SU-DHL-6 (cell line): ENCODE data around the gene HOXA9.

Source experiments
- H2AFZ ChIP-seq: fragments of 200-600 bp; sonication (generic); 2 replicates; pipeline ENCODE4 v1.6.1; 2014; ENCODE audit warnings: low read depth, mild to moderate bottlenecking, moderate library complexity, mixed read lengths, antibody characterized with exemption, low read length; ENCODE audit not compliant: severe bottlenecking
- H3F3A ChIP-seq: fragments of 200-600 bp; shearing (Covaris generic); 2 replicates; pipeline ENCODE4 v1.6.0; 2016; ENCODE audit warnings: antibody characterized with exemption, mild to moderate bottlenecking; ENCODE audit not compliant: insufficient read depth
- H3K27ac ChIP-seq: fragments of 200-600 bp; sonication (generic); 2 replicates; pipeline ENCODE4 v1.5.1; 2016; ENCODE audit warnings: low read depth, mild to moderate bottlenecking, low read length, moderate library complexity, mixed read lengths
- H3K27me3 ChIP-seq: fragments of 200-600 bp; sonication (generic), shearing (Covaris generic); 2 replicates; pipeline ENCODE4 v1.6.0; 2014; ENCODE audit warnings: mild to moderate bottlenecking, low read length
- H3K36me3 ChIP-seq: fragments of 200-600 bp; sonication (generic); 2 replicates; pipeline ENCODE4 v1.6.1; 2014; ENCODE audit warnings: mild to moderate bottlenecking, low read length, mixed read lengths
- H3K4me2 ChIP-seq: fragments of 300-600, 200-600 bp; shearing (Covaris generic), sonication (generic); 2 replicates; pipeline ENCODE4 v1.6.0; 2014; ENCODE audit warnings: low read length, low read depth, mild to moderate bottlenecking; ENCODE audit not compliant: poor library complexity, severe bottlenecking
- H3K4me3 ChIP-seq: fragments of 200-600 bp; sonication (generic); 2 replicates; pipeline ENCODE4 v1.5.1; 2014; ENCODE audit warnings: antibody characterized with exemption, low read length, mild to moderate bottlenecking, mixed read lengths; ENCODE audit not compliant: insufficient read depth, poor library complexity, severe bottlenecking
- H3K79me2 ChIP-seq: fragments of 200-600 bp; sonication (generic); 2 replicates; pipeline ENCODE4 v1.6.1; 2014; ENCODE audit warnings: mild to moderate bottlenecking, low read length, moderate library complexity; ENCODE audit not compliant: insufficient read depth
- H3K9ac ChIP-seq: fragments of 200-600 bp; sonication (generic); 2 replicates; pipeline ENCODE4 v1.7.0; 2014; ENCODE audit warnings: mild to moderate bottlenecking, low read length
- H3K9me2 ChIP-seq: fragments of 200-600 bp; sonication (generic); replicated peaks from 2 replicates; pipeline ENCODE4 v1.6.1; 2014; ENCODE audit warnings: low read length; ENCODE audit not compliant: insufficient read depth
- H3K9me3 ChIP-seq: fragments of 200-600 bp; sonication (generic); 2 replicates; pipeline ENCODE4 v1.6.1; 2014; ENCODE audit warnings: low read length, mixed read lengths; ENCODE audit not compliant: insufficient read depth
- H4K20me1 ChIP-seq: fragments of 200-600 bp; sonication (generic); 2 replicates; pipeline ENCODE4 v1.6.1; 2014; ENCODE audit warnings: low read depth, mild to moderate bottlenecking, antibody characterized with exemption, low read length, moderate library complexity, mixed read lengths
- CTCF ChIP-seq: fragments of 200-600 bp; sonication (generic); IDR thresholded peaks from one replicate; pipeline ENCODE4 v1.5.1; 2017; ENCODE audit warnings: antibody characterized with exemption, mild to moderate bottlenecking, low read length, moderate library complexity; ENCODE audit not compliant: insufficient read depth, poor library complexity, severe bottlenecking
- EZH2phosphoT487 ChIP-seq: fragments of 200-600 bp; sonication (generic), shearing (Covaris generic); conservative IDR thresholded peaks from 2 replicates; pipeline ENCODE4 v1.6.1; 2018; ENCODE audit warnings: mild to moderate bottlenecking, antibody characterized with exemption, low read length, moderate library complexity, mixed read lengths

The HOXA9 gene

GRCh38 chr7:27191833-27192545 lies 26.7 kb upstream of the HOXA9 start:
- Histone ChIP-seq H3K4me2 (no peak overlapping the region), H3K9me3 (no peaks in the 10 kb centered on the region), H4K20me1 (no peaks in the 10 kb centered on the region), H3K27me3 (no peaks in the 10 kb centered on the region), H2AFZ (no peak overlapping the region), H3K79me2 (no peaks in the 10 kb centered on the region), H3K9ac (no peak overlapping the region), H3K36me3 (no peaks in the 10 kb centered on the region), H3K9me2 (no peaks in the 10 kb centered on the region), H3F3A (no peaks in the 10 kb centered on the region), H3K27ac (no peak overlapping the region), H3K4me3 (no peak overlapping the region)
- no peak for TF ChIP-seq EZH2phosphoT487
- no peak for TF ChIP-seq CTCF

- no peaks in the 10 kb centered on the region for H3K9me2 ChIP-seq
- H3F3A ChIP-seq: no peaks in the 10 kb centered on the region
- H4K20me1 ChIP-seq: no peaks in the 10 kb centered on the region
- H3K9ac ChIP-seq: no peak overlapping the region
- no peak overlapping the region for H2AFZ ChIP-seq
- H3K27me3 ChIP-seq: no peaks in the 10 kb centered on the region
- H3K4me3 ChIP-seq: no peak overlapping the region
- TF ChIP-seq EZH2phosphoT487 (no peak), CTCF (no peak)
- no peak overlapping the region for H3K4me2 ChIP-seq
- H3K36me3 ChIP-seq: no peaks in the 10 kb centered on the region
- H3K79me2 ChIP-seq: no peaks in the 10 kb centered on the region
- H3K9me3 ChIP-seq: no peaks in the 10 kb centered on the region
- H3K27ac ChIP-seq: no peak overlapping the region
Measured at GRCh38 chr7:27191161-27191731, 25.9 kb upstream of the HOXA9 start.

GRCh38 chr7:27189997-27190748 lies 24.8 kb upstream of the HOXA9 start:
- H3K79me2 ChIP-seq: no peaks in the 10 kb centered on the region
- H3K4me2 ChIP-seq: no peak overlapping the region
- no peak overlapping the region for H3K9ac ChIP-seq
- H3K27me3 ChIP-seq: no peaks in the 10 kb centered on the region
- H4K20me1 ChIP-seq: no peaks in the 10 kb centered on the region
- H3K27ac ChIP-seq: no peak overlapping the region
- no peak for TF ChIP-seq CTCF
- TF ChIP-seq EZH2phosphoT487: no peak
- no peaks in the 10 kb centered on the region for H3K9me2 ChIP-seq
- H3K4me3 ChIP-seq: no peak overlapping the region
- no peak overlapping the region for H2AFZ ChIP-seq
- no peaks in the 10 kb centered on the region for H3F3A ChIP-seq
- H3K9me3 ChIP-seq: no peaks in the 10 kb centered on the region
- no peaks in the 10 kb centered on the region for H3K36me3 ChIP-seq
